ENCODE data around the gene PEX16.

GRCh38 chr11:45917623-45918330 lies at the start of gene PEX16:
- TF ChIP-seq POLR2A (IDR thresholded peaks at IDR 0.05; ENCODE audit: low read depth, low read length) = peak; percentile 95
- 0 out of 2 replicates have a peak, but pooled peaks have one; percentile 14 for TF ChIP-seq TAF1 (IDR thresholded peaks at IDR 0.05; ENCODE audit: borderline replicate concordance, low read depth, low read length)
- TF ChIP-seq POLR2AphosphoS5 (IDR thresholded peaks at IDR 0.05; ENCODE audit: low read depth, low read length) = peak; percentile 98
